Activated T-cell treated with anti-CD3 and anti-CD28 coated beads, Interleukin-2, amount 50 U/mL, for 4 hours (primary cell): Measurements from ENCODE around the gene RUNX1. TPM values are rescaled to one million over a fixed set of nuclear protein-coding genes. Genes with fewer than 3 reads are reported as not detected.
"Not testable (repeated sequence)": the region's sequence is repeated elsewhere in the genome, so short reads cannot be mapped to it uniquely, and the experiment has no call there.

Experiments used
- ATAC-seq, 2 donors: fragments of 200-7000 bp; cut with Tn5 transposase; one replicate each; pipeline ENCODE4 v1.10.0; 2021
- DNase-seq: peaks from one replicate; pipeline ENCODE4 v3.0.0-alpha.2; 2020
- H3K27me3 Mint-ChIP-seq: one replicate; pipeline ENCODE4 v1.8.0; 2021; ENCODE audit warnings: low read depth, mixed read lengths
- H3K36me3 Mint-ChIP-seq: one replicate; pipeline ENCODE4 v1.8.0; 2022; ENCODE audit warnings: mixed read lengths; ENCODE audit not compliant: insufficient read depth
- H3K4me1 Mint-ChIP-seq: one replicate; pipeline ENCODE4 v1.8.0; 2021; ENCODE audit warnings: low read depth, mixed read lengths
- H3K4me3 Mint-ChIP-seq: one replicate; pipeline ENCODE4 v1.8.0; 2021; ENCODE audit warnings: mild to moderate bottlenecking, moderate library complexity, mixed read lengths
- H3K9me3 Mint-ChIP-seq: one replicate; pipeline ENCODE4 v1.8.0; 2021; ENCODE audit warnings: mixed read lengths
- total RNA-seq, 3 donors: library from RNA; stranded (reverse); gene quantifications; one replicate each; pipeline ENCODE4 v1.2.1, GENCODE V29; 2021

RUNX1 gene
- total RNA-seq, 3 donors from 2014 or later, result 91.6 to 116 (median 99.9) TPM

DNA sequence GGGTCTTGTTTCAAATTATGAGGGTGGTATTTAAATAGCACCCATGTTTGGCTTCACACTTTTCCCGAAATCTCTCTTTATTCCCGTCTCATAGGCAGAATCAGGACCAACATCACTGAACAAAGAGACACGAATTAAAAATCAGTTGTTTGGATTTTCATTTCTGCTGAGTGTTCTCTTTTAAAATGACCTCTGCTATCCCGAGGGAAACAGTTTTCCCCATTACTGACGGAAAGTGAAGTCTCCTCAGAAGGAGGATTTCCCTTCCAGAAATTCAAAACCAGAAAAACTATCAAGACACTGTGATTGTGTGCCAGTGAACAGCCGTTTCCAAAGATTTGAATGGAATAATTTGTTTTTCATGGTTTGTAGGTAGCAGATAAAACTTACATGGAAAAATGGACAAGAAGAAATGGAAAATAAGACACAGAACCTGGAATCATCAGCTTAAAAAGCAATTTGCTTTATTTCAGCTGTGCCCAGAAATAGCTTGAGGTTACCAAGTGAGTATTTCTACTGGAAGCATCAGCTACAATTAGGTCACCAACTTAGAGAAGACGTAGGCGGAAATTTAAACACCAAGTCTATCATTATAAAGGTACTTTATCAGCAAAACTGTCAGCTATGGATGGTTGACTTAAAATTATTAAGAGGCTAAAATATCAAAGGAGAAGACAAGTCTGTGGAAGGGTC lies 68.5 kb downstream of the RUNX1 start:
- no peak for ATAC-seq
- Mint-ChIP-seq H3K4me3 (no peak overlapping the region), H3K36me3 (peaks cover 36% of the 10 kb centered on the region), H3K27me3 (no peaks in the 10 kb centered on the region), H3K9me3 (no peaks in the 10 kb centered on the region), H3K4me1 (peaks cover 77% of the 10 kb centered on the region)
- no peak for DNase-seq

DNA sequence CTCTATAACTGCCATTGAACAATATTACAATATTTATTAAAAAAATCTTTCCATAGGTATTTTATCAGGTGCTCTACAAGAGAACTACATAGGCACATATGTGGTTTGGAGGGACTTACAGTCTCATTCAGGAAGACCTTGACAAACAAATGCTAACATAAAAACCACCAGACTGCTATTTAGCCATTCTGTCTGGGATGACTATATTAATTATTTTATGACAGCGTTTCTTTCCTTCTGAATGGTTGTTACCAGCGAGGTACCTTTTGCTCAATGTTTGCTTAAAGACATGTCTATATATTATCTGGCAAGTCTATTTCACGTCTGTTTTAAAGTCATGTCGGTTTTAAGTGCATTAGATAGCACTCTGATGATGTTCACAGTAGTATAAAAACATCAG lies 69.7 kb downstream of the RUNX1 start:
- ATAC-seq, result no peak
- Mint-ChIP-seq H3K4me1 (peaks cover 78% of the 10 kb centered on the region), H3K4me3 (no peak overlapping the region)

DNA sequence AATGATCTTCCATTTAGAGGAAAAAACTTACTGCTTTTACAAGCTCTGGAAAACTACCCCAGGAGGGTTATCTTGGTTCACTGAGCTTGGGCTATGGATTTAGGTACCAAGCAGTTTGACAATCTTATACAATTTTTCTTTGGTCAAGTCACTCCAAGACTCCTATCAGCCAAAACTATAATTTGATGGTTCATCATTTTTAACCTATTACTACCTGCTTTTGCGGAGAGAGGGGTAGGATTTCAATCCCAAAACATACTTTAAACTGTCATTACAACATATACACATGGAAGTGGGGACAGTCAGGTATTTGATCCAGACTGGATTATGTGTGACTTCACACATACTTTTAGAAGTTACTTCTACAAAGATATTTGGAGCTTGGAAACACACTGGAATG lies 71.8 kb downstream of the RUNX1 start:
- no peaks in the 10 kb centered on the region for H3K27me3 Mint-ChIP-seq
- peaks cover 79% of the 10 kb centered on the region for H3K4me1 Mint-ChIP-seq
- H3K4me3 Mint-ChIP-seq, result no peak overlapping the region
- ATAC-seq (no peak), DNase-seq (no peak)
- no peaks in the 10 kb centered on the region for H3K9me3 Mint-ChIP-seq
- H3K36me3 Mint-ChIP-seq, result peaks cover 32% of the 10 kb centered on the region

More for the DNA sequence above, 69.7 kb downstream of the RUNX1 start:
- no peaks in the 10 kb centered on the region for H3K9me3 Mint-ChIP-seq
- DNase-seq, result no peak
- peaks cover 31% of the 10 kb centered on the region for H3K36me3 Mint-ChIP-seq
- H3K27me3 Mint-ChIP-seq, result no peaks in the 10 kb centered on the region

DNA sequence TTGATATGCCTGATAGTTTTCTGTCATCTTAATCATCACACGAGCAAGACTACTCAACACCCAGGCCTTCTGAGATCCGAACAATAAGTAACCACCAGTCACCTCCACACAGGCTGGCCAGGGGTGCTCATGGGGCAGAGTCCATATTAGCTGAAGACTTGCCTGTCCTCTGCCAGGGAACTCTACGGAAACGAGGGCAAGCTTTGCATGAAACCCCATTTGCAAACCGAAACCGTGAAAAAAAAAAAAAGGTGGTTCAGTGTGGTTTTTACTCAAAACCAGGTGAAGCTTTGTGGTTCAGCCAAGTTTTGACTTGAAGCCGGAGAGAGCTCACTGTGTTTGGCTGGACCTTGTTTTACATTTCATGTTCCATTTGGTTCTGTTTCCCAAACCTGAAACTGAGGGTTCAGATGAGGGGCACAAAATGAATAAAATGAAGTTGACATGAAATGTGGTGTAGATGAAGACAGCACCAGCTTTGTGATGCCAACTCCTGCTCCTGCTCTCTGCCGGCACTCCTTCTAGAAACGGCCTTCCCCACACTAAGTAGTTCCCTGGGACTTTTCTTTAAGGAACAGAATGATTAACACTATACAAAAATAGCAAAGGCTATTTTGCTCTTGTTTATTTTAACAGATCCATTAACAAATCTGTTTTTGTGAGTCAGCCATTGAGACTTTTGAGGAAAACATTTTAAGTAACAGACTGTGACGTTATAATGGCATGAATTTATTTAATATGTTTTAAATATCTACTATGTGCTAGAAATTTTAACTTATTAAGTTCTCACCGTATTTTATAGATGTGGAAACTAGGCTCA lies 74.7 kb downstream of the RUNX1 start:
- DNase-seq (no peak), ATAC-seq (peak; percentile 88 to 91)
- H3K36me3 Mint-ChIP-seq, result peaks cover 28% of the 10 kb centered on the region
- H3K9me3 Mint-ChIP-seq, result no peaks in the 10 kb centered on the region
- H3K27me3 Mint-ChIP-seq, result no peaks in the 10 kb centered on the region
- H3K4me1 Mint-ChIP-seq, result peaks cover 78% of the 10 kb centered on the region
- peak overlapping the region; percentile 75 for H3K4me3 Mint-ChIP-seq

DNA sequence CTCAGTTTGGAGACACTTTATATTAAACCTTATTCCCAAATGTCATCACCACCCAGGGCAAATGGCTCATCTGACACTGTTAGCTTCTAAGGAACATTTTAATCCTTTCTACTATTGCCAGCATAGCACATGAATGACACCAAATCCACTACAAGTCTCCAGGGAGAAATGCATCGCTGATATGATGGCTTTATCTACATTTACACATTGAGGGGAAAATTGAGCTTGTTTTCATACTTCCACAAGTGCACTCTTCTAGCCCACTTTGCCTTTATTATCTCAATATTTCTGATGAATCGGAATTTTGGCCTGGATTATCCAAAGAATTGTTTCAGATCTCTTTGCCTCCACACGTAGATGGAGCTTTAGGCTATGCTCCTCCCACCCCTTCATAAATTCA lies 75.4 kb downstream of the RUNX1 start:
- no peak for ATAC-seq
- no peak for DNase-seq
- no peaks in the 10 kb centered on the region for H3K27me3 Mint-ChIP-seq
- H3K9me3 Mint-ChIP-seq, result no peaks in the 10 kb centered on the region
- peak overlapping the region; percentile 75 for H3K4me3 Mint-ChIP-seq
- peaks cover 79% of the 10 kb centered on the region for H3K4me1 Mint-ChIP-seq
- peaks cover 24% of the 10 kb centered on the region for H3K36me3 Mint-ChIP-seq

DNA sequence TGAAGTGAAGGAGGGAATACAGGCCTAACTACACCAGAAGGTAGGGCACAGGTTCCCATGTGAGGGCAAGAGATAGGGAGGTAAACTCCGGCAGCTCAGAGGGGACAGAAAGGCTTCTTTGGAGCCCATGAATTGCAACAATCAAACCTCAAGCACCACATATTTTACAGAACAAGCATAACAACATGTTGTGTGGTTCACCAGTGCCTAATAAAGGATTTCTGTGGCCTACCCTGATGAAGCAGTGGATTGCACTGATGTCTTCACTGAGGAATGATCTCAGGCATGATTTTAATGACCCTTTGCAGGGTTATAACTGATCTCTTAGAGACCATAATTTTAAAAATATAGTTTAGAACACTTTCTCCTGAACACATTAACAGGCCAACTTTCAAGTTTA lies 77.4 kb downstream of the RUNX1 start:
- H3K4me3 Mint-ChIP-seq, result no peak overlapping the region
- H3K9me3 Mint-ChIP-seq, result no peaks in the 10 kb centered on the region

DNA sequence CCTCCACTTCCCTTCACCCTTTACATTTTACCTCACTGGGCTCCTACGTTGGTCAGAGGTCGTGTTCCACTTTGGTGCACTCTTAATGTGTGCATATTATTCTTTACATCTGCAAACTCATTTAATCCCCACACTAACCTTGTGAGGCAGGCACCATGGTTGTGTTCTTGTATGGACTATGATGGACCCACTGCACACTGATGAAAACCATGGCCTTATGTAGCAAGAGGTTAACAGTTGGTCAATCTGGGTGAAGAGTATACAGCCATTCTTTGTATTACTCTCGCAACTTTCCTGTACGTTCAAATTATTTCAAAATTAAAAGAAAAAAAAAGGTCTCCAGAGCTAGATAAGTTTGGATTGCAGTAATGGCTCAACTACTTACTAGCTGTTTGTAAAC lies 78.5 kb downstream of the RUNX1 start:
- Mint-ChIP-seq H3K4me3 (no peak overlapping the region), H3K4me1 (peaks cover 92% of the 10 kb centered on the region), H3K27me3 (no peaks in the 10 kb centered on the region), H3K9me3 (no peaks in the 10 kb centered on the region), H3K36me3 (peaks cover 20% of the 10 kb centered on the region)
- no peak for ATAC-seq
- no peak for DNase-seq

More for the DNA sequence above, 77.4 kb downstream of the RUNX1 start:
- H3K27me3 Mint-ChIP-seq, result no peaks in the 10 kb centered on the region
- no peak for DNase-seq
- no peak for ATAC-seq
- H3K36me3 Mint-ChIP-seq, result peaks cover 26% of the 10 kb centered on the region
- peaks cover 92% of the 10 kb centered on the region for H3K4me1 Mint-ChIP-seq

DNA sequence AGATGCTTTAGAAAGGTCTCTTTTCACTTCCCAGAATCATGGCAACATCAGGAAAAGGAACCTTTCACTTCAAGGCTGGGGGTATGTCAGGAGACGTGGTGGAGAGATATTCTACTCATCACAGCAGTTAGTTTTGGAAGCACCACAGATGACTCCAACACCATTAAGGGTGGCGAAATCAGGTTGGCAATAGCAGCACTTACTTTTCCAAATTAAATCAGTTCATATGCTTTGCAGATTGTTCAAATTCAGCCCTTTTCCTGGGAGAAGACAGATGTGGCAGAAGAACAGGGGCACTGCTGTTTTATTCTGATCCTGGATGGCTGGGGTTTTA lies 79.0 kb downstream of the RUNX1 start:
- Mint-ChIP-seq H3K4me1 (peaks cover 92% of the 10 kb centered on the region), H3K9me3 (no peaks in the 10 kb centered on the region), H3K27me3 (no peaks in the 10 kb centered on the region), H3K36me3 (peaks cover 20% of the 10 kb centered on the region), H3K4me3 (no peak overlapping the region)
- DNase-seq, result no peak
- no peak for ATAC-seq

DNA sequence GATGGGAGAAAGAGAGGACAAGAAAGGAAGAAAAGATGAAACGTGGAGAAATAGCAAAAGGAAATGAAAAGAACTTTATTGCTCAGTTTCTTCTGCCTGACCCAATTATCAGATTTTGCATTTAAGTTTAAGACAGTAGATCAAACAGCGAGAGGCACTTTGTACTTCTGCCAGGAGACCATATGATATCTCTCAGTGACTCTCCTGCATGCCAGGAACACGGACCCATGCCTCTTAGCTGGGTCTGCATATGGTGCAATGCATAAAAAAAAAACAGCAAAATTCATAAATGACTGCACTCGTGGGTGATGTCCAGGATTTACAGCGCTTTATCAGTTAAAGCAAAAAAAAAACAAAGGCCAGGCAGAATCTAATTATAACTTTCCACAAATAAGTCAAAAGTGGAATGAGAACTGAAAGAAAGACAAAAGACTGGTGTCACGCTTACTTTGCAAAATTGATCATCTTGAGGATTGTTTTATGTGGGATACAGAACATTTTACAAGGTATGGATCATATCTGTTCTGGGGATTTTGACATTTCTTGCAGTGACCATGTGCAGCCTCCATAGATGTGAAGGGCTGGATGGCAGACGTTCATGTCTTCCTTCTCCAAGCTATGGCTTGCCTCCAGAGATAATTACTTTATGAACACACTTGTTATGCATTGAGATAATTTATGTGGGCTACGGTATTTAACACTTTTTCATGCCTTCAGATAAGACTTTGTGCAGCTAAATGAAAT lies 79.5 kb downstream of the RUNX1 start:
- Mint-ChIP-seq H3K36me3 (peaks cover 25% of the 10 kb centered on the region), H3K27me3 (no peaks in the 10 kb centered on the region), H3K9me3 (no peaks in the 10 kb centered on the region), H3K4me1 (peaks cover 92% of the 10 kb centered on the region), H3K4me3 (peak overlapping the region; percentile 65)
- ATAC-seq (no peak), DNase-seq (no peak)

DNA sequence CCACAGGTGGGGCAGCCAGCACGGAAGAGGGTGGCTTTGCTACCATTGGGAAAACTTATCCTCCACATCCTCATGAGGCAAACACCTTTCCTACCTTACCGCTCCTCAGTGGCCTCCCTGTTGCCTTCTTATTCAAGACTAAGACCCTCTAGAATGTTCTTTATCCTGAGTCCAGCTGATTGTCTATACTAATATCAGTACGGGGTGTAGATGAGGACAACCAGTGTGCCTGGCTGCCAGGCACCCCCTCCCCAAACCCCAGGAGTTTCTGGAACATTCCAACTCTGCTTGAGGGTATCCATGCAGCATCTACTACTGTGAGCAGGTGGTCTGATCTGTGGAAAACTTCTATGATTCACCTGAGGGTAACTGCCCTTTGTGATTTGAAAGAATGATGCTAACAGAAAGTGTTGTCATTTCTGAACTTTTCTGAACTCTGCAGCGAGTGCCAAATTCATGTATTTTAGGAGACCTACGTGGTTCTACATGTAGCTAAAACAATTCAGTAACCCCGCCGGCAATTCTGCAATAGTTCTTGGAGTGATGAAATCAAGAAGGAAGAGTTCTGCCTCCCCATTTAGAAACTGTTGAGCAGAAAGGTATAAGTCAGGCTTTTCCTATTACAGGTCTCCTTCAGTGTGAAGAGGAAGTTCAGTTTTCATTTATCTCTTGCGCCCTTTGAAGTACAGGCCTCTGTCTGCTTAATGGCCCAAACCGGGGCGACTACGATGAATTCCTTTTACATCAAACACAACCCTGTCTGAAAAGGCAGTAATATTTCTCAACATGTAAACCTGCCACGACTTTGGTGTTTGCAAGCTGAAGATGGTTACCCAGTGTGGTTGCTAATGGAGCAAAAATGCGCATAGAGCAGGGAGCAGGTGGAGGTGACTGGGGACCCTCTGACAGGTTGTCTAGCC lies 80.4 kb downstream of the RUNX1 start:
- Mint-ChIP-seq H3K27me3 (no peaks in the 10 kb centered on the region), H3K9me3 (no peaks in the 10 kb centered on the region), H3K4me1 (peaks cover 90% of the 10 kb centered on the region), H3K36me3 (peaks cover 26% of the 10 kb centered on the region), H3K4me3 (peak overlapping the region; percentile 65)
- DNase-seq (no peak), ATAC-seq (peak; percentile 56 to 68)

DNA sequence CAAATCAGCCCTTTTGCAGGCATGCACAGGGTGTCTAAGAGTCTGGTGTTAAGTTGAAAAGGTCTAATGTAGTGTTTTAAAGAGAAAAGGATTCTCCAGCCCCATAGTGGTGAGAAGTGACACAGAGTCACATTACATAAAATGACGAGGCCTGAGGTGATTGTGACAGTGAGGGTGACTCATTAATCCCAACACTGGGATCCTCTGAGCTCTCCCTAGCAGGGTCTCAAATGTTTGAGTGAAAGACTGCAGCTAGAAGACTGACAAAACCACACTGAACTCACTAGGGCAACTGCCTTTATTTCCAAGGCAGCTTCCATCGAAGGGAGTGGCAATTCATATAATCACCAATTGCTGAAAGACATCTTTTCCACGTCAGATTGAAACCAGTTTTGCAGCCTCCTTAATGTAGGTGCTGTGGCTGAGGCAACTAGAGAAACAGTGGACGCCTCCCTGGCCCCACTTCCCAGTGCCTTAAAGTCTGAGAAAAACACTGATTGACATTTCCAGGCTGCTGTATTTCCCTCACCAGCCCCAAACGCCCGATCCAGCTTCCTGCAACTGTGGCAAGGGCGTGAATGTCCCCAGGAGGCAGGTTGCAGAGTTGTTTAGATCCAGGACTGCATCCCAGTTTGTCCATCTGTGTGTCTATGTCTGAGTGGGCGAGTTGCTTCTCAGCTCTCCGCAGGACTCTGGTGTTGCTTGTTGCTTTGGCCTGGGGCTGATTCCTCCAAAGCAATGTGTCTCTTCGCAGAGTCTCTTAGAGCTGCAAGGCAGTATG lies 81.4 kb downstream of the RUNX1 start:
- Mint-ChIP-seq H3K27me3 (no peaks in the 10 kb centered on the region), H3K36me3 (peaks cover 29% of the 10 kb centered on the region), H3K4me3 (peak overlapping the region; percentile 5), H3K9me3 (no peaks in the 10 kb centered on the region), H3K4me1 (peaks cover 90% of the 10 kb centered on the region)
- DNase-seq, result no peak
- peak; percentile 77 to 81 for ATAC-seq

DNA sequence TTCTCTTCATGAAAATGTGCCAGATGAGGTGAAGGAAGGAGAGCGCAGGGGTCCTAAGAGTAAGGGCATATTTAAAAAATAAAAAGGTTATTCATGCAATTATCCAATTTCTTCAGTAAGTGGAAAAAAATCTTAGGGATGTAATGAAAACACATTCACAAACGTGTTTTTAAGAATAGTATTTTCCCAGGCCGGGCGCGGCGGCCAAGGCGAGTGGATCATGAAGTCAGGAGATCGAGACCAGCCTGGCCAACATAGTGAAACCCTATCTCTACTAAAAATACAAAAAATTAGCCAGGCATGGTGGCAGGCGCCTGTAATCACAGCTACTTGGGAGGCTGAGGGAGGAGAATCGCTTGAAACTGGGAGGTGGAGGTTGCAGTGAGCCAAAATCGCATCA lies 82.2 kb downstream of the RUNX1 start:
- H3K4me3 Mint-ChIP-seq, H3K27me3 Mint-ChIP-seq, ATAC-seq, DNase-seq, H3K9me3 Mint-ChIP-seq: not testable (repeated sequence)
- peaks cover 91% of the 10 kb centered on the region for H3K4me1 Mint-ChIP-seq
- H3K36me3 Mint-ChIP-seq, result peaks cover 26% of the 10 kb centered on the region
